ENCODE measurements around the gene TRIL. TPM values are rescaled to one million over a fixed set of nuclear protein-coding genes. Genes with fewer than 3 reads are reported as not detected.
A peak's percentile ranks its signal among the peaks of the same experiment; 100 is the strongest.

The TRIL gene, protein sequence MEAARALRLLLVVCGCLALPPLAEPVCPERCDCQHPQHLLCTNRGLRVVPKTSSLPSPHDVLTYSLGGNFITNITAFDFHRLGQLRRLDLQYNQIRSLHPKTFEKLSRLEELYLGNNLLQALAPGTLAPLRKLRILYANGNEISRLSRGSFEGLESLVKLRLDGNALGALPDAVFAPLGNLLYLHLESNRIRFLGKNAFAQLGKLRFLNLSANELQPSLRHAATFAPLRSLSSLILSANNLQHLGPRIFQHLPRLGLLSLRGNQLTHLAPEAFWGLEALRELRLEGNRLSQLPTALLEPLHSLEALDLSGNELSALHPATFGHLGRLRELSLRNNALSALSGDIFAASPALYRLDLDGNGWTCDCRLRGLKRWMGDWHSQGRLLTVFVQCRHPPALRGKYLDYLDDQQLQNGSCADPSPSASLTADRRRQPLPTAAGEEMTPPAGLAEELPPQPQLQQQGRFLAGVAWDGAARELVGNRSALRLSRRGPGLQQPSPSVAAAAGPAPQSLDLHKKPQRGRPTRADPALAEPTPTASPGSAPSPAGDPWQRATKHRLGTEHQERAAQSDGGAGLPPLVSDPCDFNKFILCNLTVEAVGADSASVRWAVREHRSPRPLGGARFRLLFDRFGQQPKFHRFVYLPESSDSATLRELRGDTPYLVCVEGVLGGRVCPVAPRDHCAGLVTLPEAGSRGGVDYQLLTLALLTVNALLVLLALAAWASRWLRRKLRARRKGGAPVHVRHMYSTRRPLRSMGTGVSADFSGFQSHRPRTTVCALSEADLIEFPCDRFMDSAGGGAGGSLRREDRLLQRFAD
- 10 to 100 TPM in 11 of 12 donors, not detected in 1; 23.0 to 44.7 (median 32.8) TPM for polyA plus RNA-seq (ENCODE audit: insufficient read length in 12 of 12)
- long read RNA-seq, donor 1, full-length matches to known transcripts: 8 of 8 reads
- long read RNA-seq, donor 1, partial matches to known transcripts: 0 of 8 reads
- long read RNA-seq, donor 1, other reads (novel, unspliced or antisense): 0 of 8 reads
- long read RNA-seq, donor 2, full-length matches to known transcripts: 42 of 42 reads
- long read RNA-seq, donor 2, partial matches to known transcripts: 0 of 42 reads
- long read RNA-seq, donor 2, other reads (novel, unspliced or antisense): 0 of 42 reads
- long read RNA-seq, donor 3, full-length matches to known transcripts: 19 of 19 reads
- long read RNA-seq, donor 3, partial matches to known transcripts: 0 of 19 reads
- long read RNA-seq, donor 3, other reads (novel, unspliced or antisense): 0 of 19 reads
- long read RNA-seq, donor 4, full-length matches to known transcripts: 16 of 16 reads
- long read RNA-seq, donor 4, partial matches to known transcripts: 0 of 16 reads
- long read RNA-seq, donor 4, other reads (novel, unspliced or antisense): 0 of 16 reads
- long read RNA-seq, donor 5, full-length matches to known transcripts: 23 of 23 reads
- long read RNA-seq, donor 5, partial matches to known transcripts: 0 of 23 reads
- long read RNA-seq, donor 5, other reads (novel, unspliced or antisense): 0 of 23 reads
- long read RNA-seq, donor 6, full-length matches to known transcripts: 20 of 20 reads
- long read RNA-seq, donor 6, partial matches to known transcripts: 0 of 20 reads
- long read RNA-seq, donor 6, other reads (novel, unspliced or antisense): 0 of 20 reads
- long read RNA-seq, donor 7, full-length matches to known transcripts: 15 of 15 reads
- long read RNA-seq, donor 7, partial matches to known transcripts: 0 of 15 reads
- long read RNA-seq, donor 7, other reads (novel, unspliced or antisense): 0 of 15 reads
- long read RNA-seq, donor 8, full-length matches to known transcripts: 45 of 45 reads
- long read RNA-seq, donor 8, partial matches to known transcripts: 0 of 45 reads
- long read RNA-seq, donor 8, other reads (novel, unspliced or antisense): 0 of 45 reads
- long read RNA-seq, donor 9, full-length matches to known transcripts: 23 of 23 reads
- long read RNA-seq, donor 9, partial matches to known transcripts: 0 of 23 reads
- long read RNA-seq, donor 9, other reads (novel, unspliced or antisense): 0 of 23 reads
- long read RNA-seq, donor 10, full-length matches to known transcripts: 30 of 30 reads
- long read RNA-seq, donor 10, partial matches to known transcripts: 0 of 30 reads
- long read RNA-seq, donor 10, other reads (novel, unspliced or antisense): 0 of 30 reads
- long read RNA-seq, donor 11, full-length matches to known transcripts: 48 of 48 reads
- long read RNA-seq, donor 11, partial matches to known transcripts: 0 of 48 reads
- long read RNA-seq, donor 11, other reads (novel, unspliced or antisense): 0 of 48 reads

GRCh38 chr7:28958235-28958979 lies at the start of gene TRIL:
Gene TRIL (minus strand): TSS chr7:28958330. CDS start chr7:28958046, 284 bp downstream.
- peak; percentile 90 for DNase-seq

DNA sequence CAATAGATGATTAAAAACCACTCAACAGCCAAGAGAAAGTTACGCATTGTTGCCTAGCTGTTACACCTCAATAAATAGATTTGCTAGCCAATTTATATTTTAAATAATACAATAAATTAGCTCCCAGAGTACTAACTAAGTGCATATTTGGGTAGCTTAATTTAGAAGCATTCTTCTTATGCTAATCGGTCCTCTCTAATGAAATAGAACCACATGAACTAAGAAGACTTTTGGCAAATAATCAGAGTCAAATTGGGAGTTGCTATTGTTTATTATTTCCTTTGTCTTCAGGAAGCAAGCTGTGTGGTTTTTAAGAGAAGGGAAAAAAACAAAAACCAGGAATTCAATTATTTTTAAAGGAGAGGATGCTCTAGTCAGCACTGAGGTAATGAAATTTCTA lies 49.0 kb upstream of the TRIL start:
- DNase-seq: no peak

DNA sequence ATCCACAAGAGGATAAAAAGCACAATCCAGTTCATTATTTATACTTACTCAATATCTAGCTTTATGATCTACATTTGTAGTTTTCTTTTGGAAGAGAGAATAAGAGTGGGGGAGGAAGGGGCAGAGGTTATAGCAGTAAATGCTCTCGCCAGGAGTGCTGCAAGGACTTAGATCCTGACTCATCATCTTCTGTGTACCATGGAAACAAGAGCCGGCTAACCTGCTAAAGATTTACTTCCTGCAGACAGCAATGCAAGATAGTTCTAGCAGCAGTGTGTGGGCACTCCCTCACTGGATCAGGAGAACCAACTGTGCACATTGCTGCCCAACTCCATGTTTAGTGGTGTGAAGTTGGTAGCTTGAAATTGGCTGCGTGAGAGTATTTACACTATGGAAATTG lies 47.7 kb upstream of the TRIL start:
- DNase-seq: no peak

- DNase-seq: no peak
Observed at GRCh38 chr7:29005406-29005805, 47.3 kb upstream of the TRIL start.

GRCh38 chr7:29003703-29004102 lies 45.6 kb upstream of the TRIL start:
- no peak for DNase-seq

- no peak for DNase-seq
Observed at GRCh38 chr7:29000717-29001076, 42.6 kb upstream of the TRIL start.

- no peak for DNase-seq
Observed at GRCh38 chr7:28999895-29000716, 42.0 kb upstream of the TRIL start.

GRCh38 chr7:28999427-28999826 lies 41.3 kb upstream of the TRIL start:
- DNase-seq: no peak

- DNase-seq: no peak
Observed at GRCh38 chr7:28998105-28998504, 40.0 kb upstream of the TRIL start.

GRCh38 chr7:28996836-28997235 lies 38.7 kb upstream of the TRIL start:
- no peak for DNase-seq

DNA sequence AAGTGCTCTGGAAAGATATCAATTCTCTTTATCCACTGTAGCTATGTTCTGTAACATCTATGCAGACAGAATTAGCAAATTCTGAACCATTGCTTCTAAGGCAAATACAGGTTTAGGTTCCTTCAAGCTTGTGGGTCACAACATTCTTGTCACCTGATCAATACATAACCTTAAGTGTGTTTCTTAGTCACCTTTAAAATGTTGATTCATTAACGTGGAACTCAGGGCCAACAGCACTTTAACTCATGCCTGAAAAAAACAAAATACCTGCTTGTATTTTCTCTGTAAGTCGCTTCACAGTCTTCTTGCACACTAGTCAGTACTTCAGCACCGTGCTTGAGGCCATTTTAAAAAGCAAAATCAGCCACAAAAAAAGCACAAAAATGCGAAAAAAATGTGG lies 35.2 kb upstream of the TRIL start:
- DNase-seq: no peak

- DNase-seq: no peak
Observed at GRCh38 chr7:28992798-28993197, 34.7 kb upstream of the TRIL start.

GRCh38 chr7:28990200-28990960 lies 32.2 kb upstream of the TRIL start:
- DNase-seq: peak; percentile 79

DNA sequence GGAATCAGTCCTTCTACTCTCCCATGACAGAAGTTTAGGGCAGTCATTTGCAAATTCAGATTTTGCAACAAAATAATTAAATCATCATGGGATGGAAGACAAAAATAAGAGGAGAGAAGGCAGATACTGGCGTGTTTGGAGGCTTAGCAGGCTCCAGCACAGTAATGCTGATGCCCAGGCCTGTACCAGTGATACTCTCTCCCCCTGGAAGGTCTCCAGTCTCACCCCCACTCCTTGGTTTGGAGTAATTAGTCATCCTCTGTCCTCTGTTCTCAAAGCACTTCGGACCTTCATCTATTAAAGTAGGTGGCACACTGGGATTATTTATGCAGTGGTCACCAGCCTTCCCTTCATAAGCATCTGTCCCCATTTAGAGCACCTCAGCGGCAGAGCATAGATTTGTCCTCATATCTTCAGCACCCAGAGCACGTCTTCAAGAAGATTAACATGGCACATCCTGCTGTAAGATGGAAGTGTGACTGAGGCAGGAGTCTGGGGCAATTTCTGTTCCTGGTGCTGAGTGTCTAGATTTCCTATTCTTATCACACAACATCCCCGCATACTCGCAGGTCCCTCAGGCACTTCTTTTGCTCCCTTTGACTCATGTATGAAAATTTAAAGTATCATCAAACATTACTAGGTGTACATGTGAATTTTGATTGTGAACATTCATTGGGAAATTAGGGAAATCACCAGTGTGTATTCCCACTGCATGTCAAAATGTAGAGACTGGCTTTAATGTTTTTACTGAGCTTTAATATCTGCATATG lies 31.3 kb upstream of the TRIL start:
- DNase-seq: no peak

DNA sequence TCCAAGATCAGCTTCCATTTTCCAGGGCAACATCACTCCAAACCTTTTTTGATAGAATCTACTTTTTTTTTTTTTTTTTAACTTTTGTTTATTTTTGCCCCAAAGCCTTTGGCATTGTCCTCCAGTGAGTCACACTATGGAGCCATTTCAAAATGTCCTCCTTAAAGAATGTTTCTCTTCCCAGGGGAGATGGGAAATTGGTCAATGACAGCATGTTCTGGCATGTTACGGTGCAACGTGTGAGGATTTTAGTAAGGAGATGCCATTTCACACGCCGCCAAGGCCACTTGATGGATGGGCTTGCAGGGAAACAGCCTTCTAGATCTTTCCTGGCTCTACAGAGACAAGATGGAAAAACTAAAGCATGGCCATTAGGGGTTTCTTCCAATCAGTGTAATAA lies 30.7 kb upstream of the TRIL start:
- DNase-seq: no peak

DNA sequence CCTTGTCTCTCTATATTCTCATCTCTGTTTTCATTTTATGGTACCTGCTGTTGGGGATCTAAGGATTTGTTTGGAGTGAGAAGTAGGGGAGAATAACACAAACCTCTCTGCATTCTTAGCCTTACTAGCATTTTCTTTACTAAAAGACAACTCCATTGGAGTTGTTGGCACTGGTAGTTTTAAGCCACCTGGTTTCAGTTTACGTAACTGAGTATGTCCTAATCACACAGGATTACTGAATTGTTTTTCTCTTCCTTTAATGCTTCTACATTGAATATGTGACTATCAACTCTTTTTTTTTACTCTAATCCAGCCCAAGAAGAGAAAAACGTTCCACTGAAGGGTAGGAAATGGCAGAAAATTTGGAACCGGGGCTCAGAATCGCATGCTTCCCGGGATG lies 30.0 kb upstream of the TRIL start:
- DNase-seq: no peak

- DNase-seq: no peak
Observed at GRCh38 chr7:28986765-28987110, 28.6 kb upstream of the TRIL start.

Measured in muscle of arm (tissue), 14 donors.